Measurements from ENCODE around the gene MLLT1.

Gene MLLT1

DNA sequence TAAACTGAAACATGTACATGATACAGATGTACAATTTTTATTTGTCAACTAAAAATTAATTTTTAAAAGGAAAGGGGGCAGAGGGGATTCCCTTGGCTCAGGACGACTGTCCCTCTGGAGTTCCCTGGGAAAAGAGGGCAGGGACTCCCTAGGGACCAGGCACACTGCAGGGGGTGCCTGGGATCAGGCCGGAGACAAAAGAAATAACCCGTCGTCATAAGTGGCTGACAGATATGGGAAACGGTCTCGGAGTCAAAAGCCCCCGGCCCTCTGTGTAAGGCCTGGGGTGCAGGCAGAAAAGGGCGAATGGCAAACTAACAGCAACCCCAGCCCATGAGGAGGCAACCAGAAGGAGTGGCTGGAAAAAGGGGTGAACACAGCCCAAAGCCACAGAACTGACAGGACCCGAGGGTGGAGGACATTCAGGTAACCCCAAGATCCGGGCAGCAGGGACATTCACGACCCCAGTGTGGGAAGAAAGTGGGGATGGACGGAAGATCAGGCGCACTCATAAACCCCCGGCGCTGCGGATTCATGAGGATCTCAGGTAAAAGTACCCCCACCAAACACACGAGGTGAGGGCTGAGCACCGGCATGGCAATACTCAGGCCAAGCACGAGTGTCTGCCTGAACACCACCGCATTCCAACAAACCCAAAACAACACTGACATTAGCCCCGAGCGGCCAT, 6.7 kb downstream of the MLLT1 start:
- Histone ChIP-seq H3K4me3 (no peak overlapping the region), H3K27ac (peak overlapping the region in 2 of 11 experiments; percentile 13 to 18; a peak in 2 of 22 replicates), H4K20me1 (peaks cover 99 to 100% (median 100%) of the 10 kb centered on the region in 11 experiments; a peak in 21 of 22 replicates)

GRCh38 chr19:6272411-6272791, 7.4 kb downstream of the MLLT1 start:
- H3K27ac ChIP-seq: peak overlapping the region in 2 of 11 experiments; percentile 13 to 15; a peak in 2 of 22 replicates
- no peaks in the 10 kb centered on the region for H3K27me3 ChIP-seq
- peak overlapping the region in 1 of 11 experiments; percentile 17; a peak in 1 of 22 replicates for H3K4me2 ChIP-seq
- peak overlapping the region in 5 of 11 experiments; percentile 0 to 32 (median 27); a peak in 2 of 22 replicates for H3K9ac ChIP-seq
- H3K4me3 ChIP-seq: no peak overlapping the region
- H3K4me1 ChIP-seq: peaks cover 36 to 61% (median 53%) of the 10 kb centered on the region in 10 experiments
- no peak for TF ChIP-seq Cebpa-rat (IDR thresholded peaks at IDR 0.05)
- no peaks in the 10 kb centered on the region for H3K9me3 ChIP-seq (replicated peaks in 1 of 11)
- H4K20me1 ChIP-seq: peaks cover 99 to 100% (median 100%) of the 10 kb centered on the region in 11 experiments; a peak in 21 of 22 replicates
- peaks cover 47 to 98% (median 69%) of the 10 kb centered on the region in 11 experiments for H3K36me3 ChIP-seq

More for the DNA sequence above, 6.7 kb downstream of the MLLT1 start:
- TF ChIP-seq Cebpa-rat (IDR thresholded peaks at IDR 0.05): no peak
- Histone ChIP-seq H3K4me2 (0 out of 22 replicates have a peak overlapping the region, but pooled peaks of 1 of the 11 experiments have one; percentile 95), H3K9me3 (replicated peaks in 1 of 11) (no peaks in the 10 kb centered on the region), H3K36me3 (peaks cover 40 to 98% (median 68%) of the 10 kb centered on the region in 11 experiments), H3K4me1 (peaks cover 43 to 66% (median 59%) of the 10 kb centered on the region in 10 experiments), H3K27me3 (no peaks in the 10 kb centered on the region), H3K9ac (peak overlapping the region in 4 of 11 experiments; percentile 0 to 32 (median 27); a peak in 1 of 22 replicates)

DNA sequence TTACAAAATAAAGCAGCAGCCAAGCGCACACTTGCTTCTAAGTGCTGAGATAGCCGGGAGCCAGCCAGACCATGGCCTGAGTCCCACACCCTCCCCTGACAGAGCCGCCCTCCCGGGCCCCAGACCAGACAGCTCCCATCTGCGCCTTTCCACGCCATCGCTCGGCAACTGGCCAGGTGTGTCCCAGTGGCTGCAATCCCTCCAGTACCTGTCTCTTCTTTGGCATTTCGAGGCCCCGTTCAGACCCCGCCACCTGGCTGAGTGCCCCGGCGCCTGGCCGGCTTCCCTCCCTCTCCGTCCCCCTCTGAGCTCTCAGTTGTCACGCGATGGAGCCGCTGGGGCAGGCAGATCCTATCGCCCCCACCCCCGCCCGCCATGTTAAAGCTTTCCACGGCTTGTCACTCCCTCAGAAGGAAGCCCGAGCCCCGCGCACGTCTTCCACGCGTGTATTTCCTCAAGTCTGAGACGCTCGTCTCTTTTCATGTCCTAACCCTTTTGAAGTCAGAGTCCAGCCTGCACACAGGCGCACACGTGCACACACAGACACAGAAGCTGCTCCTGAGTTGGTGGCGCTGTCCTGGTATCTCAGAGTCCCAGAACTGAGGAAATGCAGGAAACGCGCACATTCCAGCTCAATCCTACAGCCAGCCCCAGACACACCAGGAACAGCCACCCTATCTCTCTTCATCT, 7.9 kb downstream of the MLLT1 start:
- Histone ChIP-seq H3K36me3 (peaks cover 52 to 98% (median 74%) of the 10 kb centered on the region in 11 experiments), H3K9me3 (replicated peaks in 1 of 11) (no peaks in the 10 kb centered on the region), H3K9ac (peak overlapping the region in 3 of 11 experiments; percentile 0 to 27 (median 27); a peak in 3 of 22 replicates), H3K4me1 (peaks cover 31 to 61% (median 47%) of the 10 kb centered on the region in 10 experiments), H3K4me2 (peak overlapping the region in 1 of 11 experiments; percentile 17; a peak in 1 of 22 replicates), H3K27ac (peak overlapping the region in 4 of 11 experiments; percentile 13 to 15 (median 14); a peak in 1 of 22 replicates), H3K27me3 (no peaks in the 10 kb centered on the region), H3K4me3 (no peak overlapping the region), H4K20me1 (peaks cover 99 to 100% (median 100%) of the 10 kb centered on the region in 11 experiments; a peak in 21 of 22 replicates)
- no peak for TF ChIP-seq Cebpa-rat (IDR thresholded peaks at IDR 0.05)

GRCh38 chr19:6271251-6271650, 8.5 kb downstream of the MLLT1 start:
- H3K9ac ChIP-seq: no peak overlapping the region
- no peaks in the 10 kb centered on the region for H3K27me3 ChIP-seq
- no peak overlapping the region for H3K4me3 ChIP-seq
- H3K9me3 ChIP-seq (replicated peaks in 1 of 11): no peaks in the 10 kb centered on the region
- H3K4me1 ChIP-seq: peaks cover 24 to 57% (median 41%) of the 10 kb centered on the region in 10 experiments
- H3K27ac ChIP-seq: 0 out of 22 replicates have a peak overlapping the region, but pooled peaks of 2 of the 11 experiments have one; percentile 13 to 14
- no peak for TF ChIP-seq Cebpa-rat (IDR thresholded peaks at IDR 0.05)
- no peak overlapping the region for H3K4me2 ChIP-seq
- peaks cover 58 to 99% (median 78%) of the 10 kb centered on the region in 11 experiments for H3K36me3 ChIP-seq
- peaks cover 98 to 100% (median 100%) of the 10 kb centered on the region in 11 experiments; a peak in 21 of 22 replicates for H4K20me1 ChIP-seq

DNA sequence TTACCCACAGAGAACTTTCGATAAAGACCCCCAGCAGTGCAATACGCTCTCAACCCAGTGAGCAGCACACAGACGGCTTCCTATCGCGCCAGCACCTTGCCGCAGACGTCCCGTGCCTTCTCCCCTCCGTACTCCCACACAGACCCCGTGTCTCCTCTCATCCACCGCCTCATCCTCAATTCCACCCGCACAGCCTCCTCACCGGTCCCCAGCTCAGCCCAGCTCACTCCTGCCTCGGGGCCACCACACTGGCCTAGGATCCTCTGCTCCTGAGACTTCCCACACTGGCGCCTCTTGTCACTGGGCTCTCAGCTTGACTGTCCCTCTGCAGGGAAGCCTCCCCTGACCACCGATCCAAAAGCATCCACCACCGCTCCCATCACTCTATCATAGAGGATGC, 9.0 kb downstream of the MLLT1 start:
- Histone ChIP-seq H3K4me1 (peaks cover 20 to 52% (median 38%) of the 10 kb centered on the region in 10 experiments), H3K4me2 (no peak overlapping the region), H3K9me3 (replicated peaks in 1 of 11) (no peaks in the 10 kb centered on the region), H3K4me3 (no peak overlapping the region), H3K9ac (no peak overlapping the region), H4K20me1 (peaks cover 96 to 100% (median 100%) of the 10 kb centered on the region in 11 experiments; a peak in 21 of 22 replicates), H3K27me3 (no peaks in the 10 kb centered on the region), H3K27ac (0 out of 22 replicates have a peak overlapping the region, but pooled peaks of 1 of the 11 experiments have one; percentile 13), H3K36me3 (peaks cover 62 to 99% (median 80%) of the 10 kb centered on the region in 11 experiments)
- TF ChIP-seq Cebpa-rat (IDR thresholded peaks at IDR 0.05): no peak

- Histone ChIP-seq H3K9me3 (replicated peaks in 1 of 11) (no peaks in the 10 kb centered on the region), H3K27me3 (no peaks in the 10 kb centered on the region), H3K4me3 (no peak overlapping the region), H3K4me2 (no peak overlapping the region), H3K9ac (no peak overlapping the region), H3K36me3 (peaks cover 68 to 99% (median 80%) of the 10 kb centered on the region in 11 experiments), H3K27ac (no peak overlapping the region), H4K20me1 (peaks cover 96 to 100% (median 100%) of the 10 kb centered on the region in 11 experiments; a peak in 21 of 22 replicates), H3K4me1 (peaks cover 14 to 49% (median 33%) of the 10 kb centered on the region in 10 experiments)
- TF ChIP-seq Cebpa-rat (IDR thresholded peaks at IDR 0.05): no peak
Observed at GRCh38 chr19:6270076-6270745, 9.6 kb downstream of the MLLT1 start.

DNA sequence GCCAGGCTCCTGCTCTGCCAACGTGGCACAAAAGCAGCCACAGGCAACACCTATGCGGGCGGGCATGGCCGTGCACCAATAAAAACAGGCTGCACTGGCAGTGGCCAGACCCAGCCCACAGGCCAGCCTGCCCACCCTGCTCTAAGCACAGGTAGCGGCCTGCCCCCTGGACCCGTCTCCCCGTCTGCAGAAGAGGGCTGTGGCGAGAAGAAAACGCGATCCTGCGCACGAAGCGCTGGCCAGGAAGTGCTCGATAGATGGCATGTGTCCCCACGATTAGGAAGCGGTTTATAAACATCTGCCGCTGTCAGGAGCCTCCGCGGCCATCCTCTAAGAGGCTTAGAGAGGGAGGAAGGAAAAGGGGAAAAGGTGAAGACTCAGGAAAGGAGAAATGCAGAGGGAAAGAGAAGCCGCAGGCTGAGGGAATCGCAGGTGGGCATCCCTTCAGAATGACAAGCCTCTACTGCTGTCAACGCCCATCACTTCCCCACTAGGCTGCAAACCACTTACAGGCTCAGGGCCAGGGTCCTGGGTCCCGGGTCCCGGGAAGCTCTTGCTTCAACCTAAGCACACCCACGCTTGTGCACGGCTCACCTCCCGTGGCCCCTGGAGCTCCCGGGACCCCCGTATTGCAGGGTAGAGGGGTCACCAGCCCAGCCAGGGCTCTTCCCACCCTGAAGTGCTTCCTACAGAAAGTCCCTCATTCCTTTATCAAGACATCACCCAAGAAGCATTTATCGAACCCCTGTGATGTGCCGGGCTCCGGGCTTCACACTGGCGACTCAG, 10.5 kb downstream of the MLLT1 start:
- H3K9ac ChIP-seq: no peak overlapping the region

More for the DNA sequence above, 10.5 kb downstream of the MLLT1 start:
- Histone ChIP-seq H3K27me3 (no peaks in the 10 kb centered on the region), H3K4me1 (peaks cover 5 to 49% (median 30%) of the 10 kb centered on the region in 10 experiments; a peak in 19 of 20 replicates), H3K27ac (no peak overlapping the region), H3K36me3 (peaks cover 70 to 99% (median 78%) of the 10 kb centered on the region in 11 experiments), H3K4me3 (no peak overlapping the region), H4K20me1 (peaks cover 95 to 100% (median 100%) of the 10 kb centered on the region in 11 experiments; a peak in 21 of 22 replicates), H3K4me2 (no peak overlapping the region), H3K9me3 (replicated peaks in 1 of 11) (no peaks in the 10 kb centered on the region)
- no peak for TF ChIP-seq Cebpa-rat (IDR thresholded peaks at IDR 0.05)

Measured in BLaER1 treated with 17β-estradiol and CSF1 and Interleukin-3, amounts not matched to agents 10 nM and 100 nM (cell line).